Activated CD8-positive, alpha-beta memory T cell treated with anti-CD3 and anti-CD28 coated beads, Interleukin-2, amount 50 U/mL, for 48 hours (primary cell): ENCODE results near the gene ZNF275.
"Not testable (repeated sequence)": the region's sequence is repeated elsewhere in the genome, so short reads cannot be mapped to it uniquely, and the experiment has no call there.

Experiments used
- DNase-seq: peaks from one replicate; pipeline ENCODE4 v3.0.0-alpha.2; 2020

The ZNF275 gene

GRCh38 chrX:153361781-153362397, 27.9 kb downstream of the ZNF275 start:
- DNase-seq, result no peak

GRCh38 chrX:153365670-153366069, 31.7 kb downstream of the ZNF275 start:
- no peak for DNase-seq

GRCh38 chrX:153366119-153366518, 32.2 kb downstream of the ZNF275 start:
- DNase-seq, result no peak

GRCh38 chrX:153366878-153367538, 33.1 kb downstream of the ZNF275 start:
- DNase-seq, result no peak

GRCh38 chrX:153370293-153371055, 36.5 kb downstream of the ZNF275 start:
- no peak for DNase-seq

- no peak for DNase-seq
Measured at GRCh38 chrX:153371256-153371655, 37.3 kb downstream of the ZNF275 start.

- DNase-seq, result no peak
Measured at GRCh38 chrX:153372949-153373348, 39.0 kb downstream of the ZNF275 start.

GRCh38 chrX:153374426-153374825, 40.5 kb downstream of the ZNF275 start:
- no peak for DNase-seq

- no peak for DNase-seq
Measured at GRCh38 chrX:153375571-153375970, 41.6 kb downstream of the ZNF275 start.

- no peak for DNase-seq
Measured at GRCh38 chrX:153377727-153378126, 43.8 kb downstream of the ZNF275 start.

- DNase-seq, result no peak
Measured at GRCh38 chrX:153378607-153379006, 44.7 kb downstream of the ZNF275 start.

GRCh38 chrX:153379508-153379907, 45.6 kb downstream of the ZNF275 start:
- no peak for DNase-seq

- DNase-seq, result no peak
Measured at GRCh38 chrX:153379971-153380581, 46.1 kb downstream of the ZNF275 start.

- no peak for DNase-seq
Measured at GRCh38 chrX:153380691-153381090, 46.7 kb downstream of the ZNF275 start.

GRCh38 chrX:153381684-153382532, 48.0 kb downstream of the ZNF275 start:
- DNase-seq, result no peak

GRCh38 chrX:153382563-153383482, 48.9 kb downstream of the ZNF275 start:
- DNase-seq, result no peak

- no peak for DNase-seq
Measured at GRCh38 chrX:153384390-153384789, 50.4 kb downstream of the ZNF275 start.

- not testable (repeated sequence) for DNase-seq
Measured at GRCh38 chrX:153384973-153385372, 51.0 kb downstream of the ZNF275 start.

GRCh38 chrX:153386097-153386496, 52.1 kb downstream of the ZNF275 start:
- DNase-seq, result no peak

- DNase-seq, result no peak
Measured at GRCh38 chrX:153387345-153387744, 53.4 kb downstream of the ZNF275 start.

GRCh38 chrX:153387987-153388721, 54.2 kb downstream of the ZNF275 start:
- DNase-seq, result no peak
